GM19193 (cell line): Measurements from ENCODE around the gene FBXL14.
A peak's percentile ranks its signal among the peaks of the same experiment; 100 is the strongest.

Source experiments
- POLR2A ChIP-seq: IDR thresholded peaks from 4 replicates; pipeline ENCODE4 v1.6.1; 2011; ENCODE audit not compliant: insufficient read depth, insufficient read length; ENCODE audit errors: extremely low read depth

The FBXL14 gene

DNA sequence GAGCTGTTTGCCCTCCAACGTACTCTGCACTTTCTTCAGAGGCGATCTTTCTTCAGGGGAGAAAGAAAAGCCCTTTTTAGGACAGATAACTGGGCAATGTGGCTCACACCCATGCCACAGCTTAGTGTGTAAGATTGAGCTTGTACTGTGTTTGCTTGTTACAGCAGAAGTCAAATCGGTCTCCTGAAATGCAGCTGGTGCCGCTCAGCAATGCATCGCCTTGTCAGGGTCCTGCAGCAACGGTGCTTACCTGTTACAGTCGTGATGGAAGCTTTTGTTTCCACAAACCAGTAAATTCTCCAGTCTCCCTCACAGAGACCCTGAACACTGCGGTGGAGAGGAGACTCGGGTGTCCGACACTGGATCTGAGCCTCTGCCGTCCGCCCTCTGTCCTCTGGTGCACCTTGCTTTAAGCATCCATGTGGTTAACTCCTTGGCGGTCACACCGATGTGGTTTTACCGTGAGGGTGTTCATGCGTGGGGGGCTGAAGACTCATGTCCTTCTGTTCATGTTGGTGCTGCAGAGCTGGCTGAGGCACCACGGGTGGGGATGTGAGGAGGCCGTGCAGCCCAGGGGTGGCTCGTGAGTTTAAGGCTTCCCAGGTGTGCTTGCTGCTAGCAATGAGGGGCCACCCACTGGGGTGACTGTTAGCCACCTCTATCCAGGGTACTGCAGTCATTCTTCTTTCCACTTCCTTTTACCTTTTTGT lies 47.3 kb downstream of the FBXL14 start:
- TF ChIP-seq POLR2A: no peak

GRCh38 chr12:1544996-1545700 lies 49.2 kb downstream of the FBXL14 start:
- no peak for TF ChIP-seq POLR2A

- TF ChIP-seq POLR2A: no peak
Measured at GRCh38 chr12:1542599-1542998, 51.8 kb downstream of the FBXL14 start.

DNA sequence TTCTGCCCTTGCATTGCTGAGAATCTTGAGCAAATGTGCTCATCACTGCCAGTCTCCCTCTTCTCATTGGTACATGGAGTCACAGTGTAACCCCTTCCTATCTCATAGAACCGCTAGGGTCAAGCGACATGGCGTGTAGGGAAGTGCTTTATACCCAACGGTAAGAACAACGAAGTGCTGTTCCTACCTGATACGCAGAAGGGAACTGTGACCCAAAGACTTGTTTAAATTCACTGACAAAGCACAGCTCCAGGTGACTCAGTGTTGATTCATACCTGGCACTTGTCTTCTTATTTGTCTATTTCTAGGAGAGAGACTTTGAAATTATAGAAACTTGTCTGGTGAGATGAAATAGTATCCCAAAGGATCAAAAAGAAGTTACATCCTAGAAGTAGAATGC lies 53.7 kb downstream of the FBXL14 start:
- no peak for TF ChIP-seq POLR2A

DNA sequence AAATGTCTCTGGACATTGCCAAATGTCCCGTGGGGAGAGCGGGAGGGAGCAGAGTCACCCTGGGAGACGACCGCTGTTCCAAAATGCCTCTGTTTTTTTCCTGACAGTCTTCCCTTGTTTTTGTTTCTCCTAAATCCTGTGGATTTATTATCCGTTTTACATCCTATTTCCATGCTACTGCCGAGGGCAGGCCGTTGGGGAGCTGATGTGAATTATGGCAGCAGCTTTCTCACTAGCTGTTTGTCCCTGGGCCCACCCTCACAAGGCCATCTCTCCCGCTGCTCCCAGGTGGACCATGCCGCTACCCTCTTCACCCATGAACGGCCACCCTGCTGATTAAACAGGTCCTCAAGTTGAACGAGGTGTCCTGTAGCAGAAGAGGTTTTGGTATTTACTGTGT lies 55.2 kb downstream of the FBXL14 start:
- no peak for TF ChIP-seq POLR2A

- TF ChIP-seq POLR2A: no peak
Measured at GRCh38 chr12:1536817-1537216, 57.6 kb downstream of the FBXL14 start.

DNA sequence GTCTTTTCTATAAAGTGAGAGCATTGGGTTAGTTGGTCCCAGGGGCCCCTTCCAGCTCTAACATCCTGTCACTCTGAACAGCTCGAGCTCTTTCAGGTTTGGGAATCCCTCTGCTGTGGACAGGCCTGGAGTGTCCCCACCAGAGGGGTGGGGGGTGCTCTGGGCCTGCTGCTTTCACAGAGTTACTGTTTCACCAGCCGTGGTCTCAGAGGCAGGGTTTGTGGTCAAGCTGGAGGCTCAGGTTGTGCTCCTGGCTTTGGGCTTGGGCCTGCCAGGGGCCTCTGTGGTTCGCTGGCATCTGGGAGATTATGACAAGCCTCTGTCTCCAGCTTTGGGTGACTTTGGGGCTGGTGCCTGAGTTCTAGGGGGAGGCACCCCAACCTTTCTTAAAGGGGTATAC lies 59.6 kb downstream of the FBXL14 start:
- peak; percentile 39 for TF ChIP-seq POLR2A

GRCh38 chr12:1533602-1534304 lies 60.6 kb downstream of the FBXL14 start:
- TF ChIP-seq POLR2A: peak; percentile 41

GRCh38 chr12:1533205-1533601 lies 61.2 kb downstream of the FBXL14 start:
- TF ChIP-seq POLR2A: no peak

GRCh38 chr12:1532375-1533165 lies 61.8 kb downstream of the FBXL14 start:
- no peak for TF ChIP-seq POLR2A

DNA sequence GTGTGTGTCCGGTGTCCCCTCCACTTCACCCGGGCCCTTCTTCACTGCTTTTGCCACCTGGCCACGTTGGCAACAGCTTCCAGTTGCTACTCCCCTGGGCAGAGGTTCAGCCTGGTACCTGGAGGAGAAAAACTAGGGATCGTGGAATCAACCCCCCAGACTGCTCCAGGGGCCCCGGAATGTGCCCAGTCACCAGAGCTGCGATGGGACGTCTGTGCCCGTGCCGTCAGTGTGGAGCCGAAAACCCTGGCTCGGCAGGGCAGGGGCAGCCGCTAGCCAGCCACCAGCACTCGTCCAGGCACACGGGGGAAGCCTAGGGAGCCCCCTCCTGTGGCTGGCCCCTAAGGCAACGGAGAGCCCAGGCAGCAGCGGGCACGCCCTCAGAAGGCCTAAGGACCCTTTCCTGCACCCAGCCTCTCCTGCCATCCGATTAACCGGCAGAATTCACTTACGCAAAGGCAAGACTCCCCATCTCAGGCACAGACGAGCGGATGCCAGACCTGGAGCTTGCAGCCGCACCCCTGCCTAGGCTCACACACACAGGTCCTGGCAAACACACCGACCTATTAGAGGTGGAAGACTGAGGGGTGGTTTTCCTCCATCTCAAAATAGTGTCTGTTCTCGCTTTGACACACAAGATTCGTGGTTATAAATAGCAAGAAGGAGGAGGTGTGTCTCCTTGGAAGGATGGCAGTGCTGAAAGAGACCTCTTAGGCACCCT lies 62.6 kb downstream of the FBXL14 start:
- TF ChIP-seq POLR2A: no peak

DNA sequence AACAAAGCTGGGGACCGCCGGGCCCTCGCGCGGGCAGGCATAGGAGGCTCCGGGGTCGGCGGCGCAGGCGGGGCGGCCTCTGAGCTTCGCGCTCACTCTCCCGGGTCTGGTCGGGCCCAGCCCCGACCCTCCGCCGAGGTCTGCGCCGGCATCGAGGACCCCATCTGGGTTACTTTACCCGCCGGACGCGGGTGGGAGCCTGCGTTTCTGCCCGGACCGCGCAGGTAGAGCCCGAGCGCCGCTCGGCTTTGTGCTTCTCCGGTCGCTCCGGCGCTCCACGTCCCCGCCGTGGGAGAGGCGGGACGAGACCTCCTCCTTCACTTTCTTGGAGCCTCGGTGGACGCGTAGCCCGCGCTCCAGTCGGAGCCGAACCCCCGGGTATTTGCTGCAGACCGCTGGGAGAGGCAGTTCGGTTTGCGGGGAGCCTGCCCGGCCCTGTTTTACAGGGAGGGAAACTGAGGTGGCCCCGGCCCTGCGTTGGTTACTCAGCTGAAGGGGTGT lies 63.2 kb downstream of the FBXL14 start:
- TF ChIP-seq POLR2A: no peak

GRCh38 chr12:1530592-1531152 lies 63.7 kb downstream of the FBXL14 start:
- no peak for TF ChIP-seq POLR2A
